Common myeloid progenitor, CD34-positive (primary cell): ENCODE data around the gene BLNK.
"Not testable (repeated sequence)": the region's sequence is repeated elsewhere in the genome, so short reads cannot be mapped to it uniquely, and the experiment has no call there.

ENCODE experiments used
- CTCF ChIA-PET: fragments of 350-600 bp; sonication (Branson Sonifier 250); formaldehyde crosslinking; loops from one replicate; lab custom pipeline; 2021; ENCODE audit warnings: antibody characterized with exemption; lab: Charles Lee
- POLR2A ChIA-PET: fragments of 350-600 bp; sonication (Branson Sonifier 250); formaldehyde crosslinking; loops from one replicate; lab custom pipeline; 2021; ENCODE audit warnings: antibody characterized with exemption; lab: Charles Lee
- DNase-seq, 3 donors: peaks; one replicate each; pipeline versions ENCODE4 v3.0.0 to v3.0.0-alpha.2; 2013
- H3K27ac ChIP-seq, 2 experiments: 1 replicate in 1 of 2; 2 replicates in 1 of 2; pipeline ENCODE4 v1.7.0; 2013; ENCODE audit warnings: inconsistent platforms in 2 of 2, low read length in 2 of 2, mild to moderate bottlenecking in 2 of 2, low read depth in 1 of 2, moderate library complexity in 1 of 2; ENCODE audit not compliant: severe bottlenecking in 2 of 2, insufficient read depth in 1 of 2, poor library complexity in 1 of 2
- H3K27me3 ChIP-seq, 5 experiments: replicated peaks in 2 of 5; 1 replicate in 3 of 5; 2 replicates in 2 of 5; pipeline versions ENCODE4 v1.6.1 to v1.7.0; 2013; ENCODE audit warnings: low read length in 4 of 5, mild to moderate bottlenecking in 2 of 5, moderate library complexity in 2 of 5, inconsistent platforms in 1 of 5; ENCODE audit not compliant: insufficient read depth in 5 of 5, control insufficient read depth in 4 of 5
- H3K36me3 ChIP-seq, 4 experiments: 1 replicate in 2 of 4; 2 replicates in 2 of 4; pipeline versions ENCODE4 v1.6.1 to v1.7.0; 2013; ENCODE audit warnings: low read length in 3 of 4, control low read depth in 1 of 4, mild to moderate bottlenecking in 1 of 4; ENCODE audit not compliant: control insufficient read depth in 4 of 4, insufficient read depth in 4 of 4
- H3K4me1 ChIP-seq, 4 experiments: 1 replicate in 3 of 4; 2 replicates in 1 of 4; pipeline versions ENCODE4 v1.6.1 to v1.7.1; 2013; ENCODE audit warnings: low read length in 3 of 4, mild to moderate bottlenecking in 3 of 4, control low read depth in 1 of 4, inconsistent platforms in 1 of 4, moderate library complexity in 1 of 4; ENCODE audit not compliant: control insufficient read depth in 4 of 4, insufficient read depth in 4 of 4; ENCODE audit errors: control extremely low read depth in 1 of 4
- H3K4me3 ChIP-seq, 7 experiments: 1 replicate in 4 of 7; 2 replicates in 3 of 7; pipeline versions ENCODE4 v1.5.1 to v1.7.0; 2013; ENCODE audit warnings: mild to moderate bottlenecking in 7 of 7, low read length in 6 of 7, moderate library complexity in 6 of 7, inconsistent platforms in 2 of 7, low read depth in 2 of 7, control low read depth in 1 of 7; ENCODE audit not compliant: insufficient read depth in 4 of 7, control insufficient read depth in 1 of 7; ENCODE audit errors: extremely low read depth in 1 of 7
- H3K9me3 ChIP-seq, 5 experiments: 1 replicate in 4 of 5; 2 replicates in 1 of 5; pipeline versions ENCODE4 v1.6.1 to v1.7.1; 2013; ENCODE audit warnings: low read length in 4 of 5, mild to moderate bottlenecking in 2 of 5, inconsistent platforms in 1 of 5, low read depth in 1 of 5, moderate library complexity in 1 of 5; ENCODE audit not compliant: control insufficient read depth in 4 of 5, insufficient read depth in 2 of 5; ENCODE audit errors: control extremely low read depth in 1 of 5
- WGBS: methylation state at CpG from one replicate; pipeline ENCODE4 v1.1.5; 2013; ENCODE audit not compliant: insufficient coverage; 5-methylcytosine and 5-hydroxymethylcytosine counted together

The BLNK gene

GRCh38 chr10:96309628-96310320, 38.4 kb upstream of the BLNK start:
- POLR2A ChIA-PET = no interaction called here
- 75% methylated on average over 1 of the region's 3 CpGs for WGBS
- CTCF ChIA-PET = interaction anchor here (0.7 to 1.8 kb wide), 4 partner anchors 19 to 81 kb away, joined by 3 to 5 read pairs (median 4); no protein-coding TSS in a partner anchor
- Histone ChIP-seq H3K9me3 (no peaks in the 10 kb centered on the region), H3K4me1 (peaks cover 0 to 51% (median 9%) of the 10 kb centered on the region in 4 experiments), H3K4me3 (no peak overlapping the region), H3K36me3 (no peaks in the 10 kb centered on the region), H3K27me3 (no peaks in the 10 kb centered on the region), H3K27ac (no peak overlapping the region)
- DNase-seq = no peak

GRCh38 chr10:96308854-96309253, 37.5 kb upstream of the BLNK start:
- POLR2A ChIA-PET, DNase-seq, H3K9me3 ChIP-seq, H3K36me3 ChIP-seq, H3K27me3 ChIP-seq, H3K27ac ChIP-seq: not testable (repeated sequence)
- 96% methylated on average over 4 of the region's 4 CpGs for WGBS
- peak overlapping the region in 2 of 7 experiments; percentile 6 to 13 for H3K4me3 ChIP-seq
- CTCF ChIA-PET = interaction anchor here (1.1 to 1.9 kb wide), 7 partner anchors 10 to 79 kb away, joined by 3 to 9 read pairs (median 4); no protein-coding TSS in a partner anchor
- H3K4me1 ChIP-seq = peaks cover 0 to 58% (median 11%) of the 10 kb centered on the region in 4 experiments

GRCh38 chr10:96306516-96306915, 35.1 kb upstream of the BLNK start:
- Histone ChIP-seq H3K36me3 (no peaks in the 10 kb centered on the region), H3K4me3 (peak overlapping the region in 5 of 7 experiments; percentile 18 to 65 (median 60)), H3K9me3 (no peaks in the 10 kb centered on the region), H3K4me1 (peaks cover 0 to 77% (median 19%) of the 10 kb centered on the region in 4 experiments), H3K27me3 (peaks cover 0 to 4% (median 0%) of the 10 kb centered on the region in 5 experiments), H3K27ac (peak overlapping the region in 1 of 2 experiments; percentile 72)
- CTCF ChIA-PET = interaction anchor here (1.0 to 17.0 kb wide), 2 partner anchors 10 to 78 kb away, joined by 3 to 253 read pairs; no protein-coding TSS in a partner anchor
- POLR2A ChIA-PET = no interaction called here
- DNase-seq = peak; percentile 61 to 90 (median 87)
- 6% methylated on average over 4 of the region's 8 CpGs for WGBS

- H3K4me1 ChIP-seq = peaks cover 0 to 87% (median 25%) of the 10 kb centered on the region in 4 experiments
- peak in 2 of 3 donors; percentile 49 to 60 for DNase-seq
- H3K36me3 ChIP-seq = no peaks in the 10 kb centered on the region
- H3K4me3 ChIP-seq = peak overlapping the region in 4 of 7 experiments; percentile 37 to 65 (median 52)
- ChIA-PET POLR2A (no interaction called here), CTCF (interaction anchor here (0.9 to 17.0 kb wide), 8 partner anchors 8 to 77 kb away, joined by 3 to 253 read pairs (median 3); no protein-coding TSS in a partner anchor)
- no peaks in the 10 kb centered on the region for H3K9me3 ChIP-seq
- H3K27me3 ChIP-seq = peaks cover 0 to 4% (median 0%) of the 10 kb centered on the region in 5 experiments
- 100% methylated on average over 2 of the region's 3 CpGs for WGBS
- no peak overlapping the region for H3K27ac ChIP-seq
Observed at GRCh38 chr10:96305019-96305418, 33.6 kb upstream of the BLNK start.

GRCh38 chr10:96304230-96304629, 32.9 kb upstream of the BLNK start, which contains the start of gene DNTT:
Gene DNTT, plus strand, starts transcription at chr10:96304434. Its CDS starts 64 bp downstream, at chr10:96304498.
- peaks cover 0 to 88% (median 29%) of the 10 kb centered on the region in 4 experiments for H3K4me1 ChIP-seq
- POLR2A ChIA-PET = no interaction called here
- no peak within 1 kb of the TSS for H3K27ac ChIP-seq
- CTCF ChIA-PET = interaction anchor here (1.1 to 17.0 kb wide), 5 partner anchors 8 to 76 kb away, joined by 3 to 253 read pairs (median 3); no protein-coding TSS in a partner anchor
- no peaks in the 10 kb centered on the region for H3K36me3 ChIP-seq
- H3K27me3 ChIP-seq = peaks cover 0 to 4% (median 0%) of the 10 kb centered on the region in 5 experiments
- H3K9me3 ChIP-seq = no peaks in the 10 kb centered on the region
- WGBS = 83% methylated on average over 7 of the region's 8 CpGs
- H3K4me3 ChIP-seq = peak within 1 kb of the TSS in 4 of 7 experiments; percentile 37 to 65 (median 52)
- no peak for DNase-seq

- DNase-seq = no peak
- Histone ChIP-seq H3K36me3 (no peaks in the 10 kb centered on the region), H3K4me3 (no peak overlapping the region), H3K27ac (peak overlapping the region in 1 of 2 experiments; percentile 29), H3K4me1 (peaks cover 0 to 86% (median 35%) of the 10 kb centered on the region in 4 experiments), H3K9me3 (no peaks in the 10 kb centered on the region), H3K27me3 (peaks cover 0 to 4% (median 0%) of the 10 kb centered on the region in 5 experiments)
- CTCF ChIA-PET = interaction anchor here (1.0 to 17.0 kb wide), 7 partner anchors 9 to 285 kb away, joined by 3 to 253 read pairs (median 3); no protein-coding TSS in a partner anchor
- POLR2A ChIA-PET = no interaction called here
- WGBS = 86% methylated on average over 1 of the region's 1 CpG
Observed at GRCh38 chr10:96301616-96302015, 30.2 kb upstream of the BLNK start.
